SK-N-DZ (cell line): ENCODE measurements around the gene HPN.
"Not testable (repeated sequence)": the region's sequence is repeated elsewhere in the genome, so short reads cannot be mapped to it uniquely, and the experiment has no call there.

Source experiments
- DNase-seq: peaks from one replicate; pipeline ENCODE4 v3.0.0-alpha.2; 2015; ENCODE audit warnings: low spot score

Gene HPN

DNA sequence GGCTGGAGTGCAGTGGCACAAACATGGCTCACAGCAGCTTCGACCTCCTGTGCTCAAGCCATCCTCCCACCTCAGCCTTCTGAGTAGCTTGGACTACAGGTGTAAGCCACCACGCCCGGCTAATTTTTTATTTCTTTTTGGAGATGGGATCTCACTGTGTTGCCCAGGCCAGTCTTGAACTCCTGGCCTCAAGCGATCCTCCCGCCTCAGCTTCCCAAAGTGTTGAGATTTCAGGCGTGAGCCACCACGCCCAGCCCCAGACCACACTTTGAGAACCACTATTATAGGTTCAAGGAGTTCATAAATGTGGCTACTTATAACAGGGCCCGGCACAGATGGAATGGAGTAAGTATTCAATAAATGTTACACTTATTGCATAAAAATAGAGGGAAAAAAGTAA, 14.5 kb upstream of the HPN start:
- no peak for DNase-seq

- no peak for DNase-seq
These were observed 13.5 kb upstream of the HPN start for GRCh38 chr19:35027851-35028599.

- not testable (repeated sequence) for DNase-seq
These were observed 13.0 kb upstream of the HPN start for GRCh38 chr19:35028600-35028885.

DNA sequence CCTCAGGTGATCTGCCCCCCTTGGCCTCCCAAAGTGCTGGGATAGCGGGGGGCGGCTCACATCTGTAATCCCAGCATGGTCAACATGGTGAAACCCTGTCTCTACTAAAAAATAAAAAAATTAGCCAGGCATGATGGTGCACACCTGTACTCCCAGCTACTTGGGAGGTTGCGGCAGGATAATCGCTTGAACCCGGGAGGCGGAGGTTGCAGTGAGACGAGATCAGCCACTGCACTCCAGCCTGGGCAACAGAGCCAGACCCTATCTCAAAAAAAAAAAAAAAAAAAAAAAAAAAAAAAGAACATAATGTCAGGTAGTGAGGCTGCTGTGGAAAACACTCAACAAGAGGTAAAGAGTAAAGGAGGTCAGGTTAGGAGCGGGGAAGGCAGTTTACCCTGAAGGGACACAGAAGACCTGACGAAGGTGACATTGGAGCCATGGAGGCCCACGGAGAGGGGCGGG, 12.2 kb upstream of the HPN start:
- not testable (repeated sequence) for DNase-seq

DNA sequence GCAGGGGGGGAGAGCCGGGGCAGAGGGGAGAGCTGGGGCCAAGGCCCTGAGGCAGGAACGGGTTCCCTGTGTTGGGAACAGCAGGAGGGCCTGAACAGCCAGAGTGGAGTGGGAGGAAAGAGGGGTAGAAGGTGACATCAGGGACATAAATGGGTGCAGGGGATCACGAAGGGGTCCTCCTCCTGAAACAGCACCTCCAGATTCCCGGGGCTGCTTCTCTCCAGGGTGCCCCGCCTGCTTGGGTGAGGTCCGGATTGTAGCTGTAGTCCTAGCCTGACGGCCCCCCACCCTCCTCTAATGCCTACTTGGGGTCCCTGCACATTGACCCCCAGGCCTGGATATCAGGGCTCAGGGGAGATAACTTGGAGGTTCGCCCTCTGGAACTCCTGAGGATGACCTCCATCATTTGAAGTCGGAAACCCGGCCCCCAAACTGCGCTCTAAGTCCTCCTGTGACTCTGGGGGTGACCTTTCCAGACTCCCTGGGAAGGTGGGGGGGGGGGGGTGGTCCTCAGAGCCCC, 11.7 kb upstream of the HPN start:
- DNase-seq = no peak

DNA sequence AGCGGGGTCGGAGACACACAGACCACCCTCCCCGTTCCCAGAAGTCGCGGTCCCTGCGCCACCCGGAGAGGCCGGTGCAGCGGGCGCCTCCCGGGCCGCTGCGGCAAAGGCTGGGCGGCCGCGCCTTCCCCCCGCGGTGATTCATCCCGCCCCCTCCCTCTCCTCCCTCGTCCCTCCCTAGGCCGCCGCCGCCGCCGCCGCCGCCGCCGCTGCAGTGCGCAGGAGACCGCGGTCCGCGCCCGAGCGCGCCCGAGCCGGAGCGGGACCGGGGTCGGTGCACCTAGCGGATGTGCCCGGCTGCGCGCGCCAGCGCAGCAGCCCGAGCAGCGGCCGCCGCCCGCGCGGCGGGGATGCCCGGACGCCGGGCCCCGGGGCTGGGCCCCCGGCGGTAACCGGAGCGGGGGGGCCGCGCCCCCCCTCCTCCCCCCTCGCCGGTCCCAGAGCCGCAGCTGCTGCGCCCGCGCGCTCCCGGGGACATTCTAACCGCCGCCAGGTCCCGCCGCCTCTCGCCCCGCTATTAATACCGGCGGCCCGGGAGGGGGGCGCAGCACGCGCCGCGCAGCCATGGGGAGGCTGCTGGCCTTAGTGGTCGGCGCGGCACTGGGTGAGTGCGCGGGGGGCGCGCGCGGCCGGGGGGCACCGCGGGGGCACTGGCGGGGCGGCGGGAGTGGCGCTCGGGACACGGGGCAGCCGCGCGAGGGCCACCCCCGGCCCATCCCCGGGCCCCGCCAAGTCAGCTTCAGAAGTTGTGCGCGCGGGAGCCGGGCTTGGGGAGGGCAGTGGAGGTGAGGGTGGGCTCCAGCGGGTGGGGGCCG, 11.1 kb upstream of the HPN start, which contains the start of gene SCN1B:
Gene SCN1B, plus strand, starts transcription at position 214 of the 815 bp plus-strand sequence. Its CDS starts 351 bp downstream, at position 565.
- DNase-seq = no peak

DNA sequence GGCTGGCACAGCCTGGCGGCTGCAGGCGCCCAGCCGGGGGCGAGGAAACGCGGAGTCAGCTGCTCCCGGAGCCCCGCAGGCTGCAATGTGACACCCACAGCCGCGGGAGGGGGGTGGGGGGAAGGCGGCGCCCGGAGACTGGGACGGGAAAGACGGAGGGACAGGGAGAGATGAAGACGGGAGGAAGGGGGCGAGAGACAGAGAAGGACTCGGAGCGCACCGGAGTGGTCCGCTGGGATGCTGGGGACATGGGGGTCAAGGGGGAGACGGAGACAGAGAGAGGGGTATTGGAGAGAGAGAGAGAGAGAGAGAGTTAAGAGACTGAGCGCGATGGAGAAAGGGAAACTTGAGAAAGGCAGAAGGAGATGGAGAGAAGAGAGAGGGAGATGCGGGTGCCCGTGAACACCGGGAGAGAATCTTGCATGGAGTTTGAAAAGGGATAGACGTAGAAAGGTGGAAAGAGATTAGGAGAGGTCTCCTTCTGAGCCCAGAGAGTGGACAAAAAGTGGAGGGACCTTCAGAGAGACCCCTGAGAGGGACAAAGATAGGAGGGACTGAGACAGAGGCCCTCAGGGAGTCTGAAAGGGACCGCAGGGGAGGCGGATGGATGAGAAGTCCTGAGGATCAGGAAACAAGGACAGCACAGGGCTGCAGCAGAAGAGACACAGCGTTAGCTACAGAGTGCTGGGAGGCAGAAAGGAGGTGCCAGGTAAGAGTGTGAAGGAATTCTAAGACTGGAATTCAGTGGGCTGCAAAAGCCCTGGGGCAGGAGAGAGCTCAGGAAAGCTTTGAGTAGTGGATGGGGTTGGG, 10.2 kb upstream of the HPN start:
- no peak for DNase-seq

DNA sequence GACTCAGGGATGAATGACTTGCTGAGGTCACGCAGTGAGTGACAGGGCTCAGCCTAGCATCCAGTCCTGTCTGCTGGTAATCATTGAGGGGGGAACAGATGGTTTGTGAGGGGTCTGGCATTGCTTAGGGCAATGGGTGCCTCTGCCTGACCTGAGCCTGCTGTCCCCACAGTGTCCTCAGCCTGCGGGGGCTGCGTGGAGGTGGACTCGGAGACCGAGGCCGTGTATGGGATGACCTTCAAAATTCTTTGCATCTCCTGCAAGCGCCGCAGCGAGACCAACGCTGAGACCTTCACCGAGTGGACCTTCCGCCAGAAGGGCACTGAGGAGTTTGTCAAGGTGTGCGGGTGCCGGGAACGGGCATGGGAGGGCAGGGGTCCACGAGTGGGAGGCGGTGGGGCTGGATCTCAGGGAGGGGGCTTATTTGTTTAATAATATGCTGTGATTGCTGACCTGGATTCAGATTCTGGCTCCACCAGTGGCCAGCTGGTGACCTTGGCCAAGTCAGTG, 9.1 kb upstream of the HPN start:
- no peak for DNase-seq

DNA sequence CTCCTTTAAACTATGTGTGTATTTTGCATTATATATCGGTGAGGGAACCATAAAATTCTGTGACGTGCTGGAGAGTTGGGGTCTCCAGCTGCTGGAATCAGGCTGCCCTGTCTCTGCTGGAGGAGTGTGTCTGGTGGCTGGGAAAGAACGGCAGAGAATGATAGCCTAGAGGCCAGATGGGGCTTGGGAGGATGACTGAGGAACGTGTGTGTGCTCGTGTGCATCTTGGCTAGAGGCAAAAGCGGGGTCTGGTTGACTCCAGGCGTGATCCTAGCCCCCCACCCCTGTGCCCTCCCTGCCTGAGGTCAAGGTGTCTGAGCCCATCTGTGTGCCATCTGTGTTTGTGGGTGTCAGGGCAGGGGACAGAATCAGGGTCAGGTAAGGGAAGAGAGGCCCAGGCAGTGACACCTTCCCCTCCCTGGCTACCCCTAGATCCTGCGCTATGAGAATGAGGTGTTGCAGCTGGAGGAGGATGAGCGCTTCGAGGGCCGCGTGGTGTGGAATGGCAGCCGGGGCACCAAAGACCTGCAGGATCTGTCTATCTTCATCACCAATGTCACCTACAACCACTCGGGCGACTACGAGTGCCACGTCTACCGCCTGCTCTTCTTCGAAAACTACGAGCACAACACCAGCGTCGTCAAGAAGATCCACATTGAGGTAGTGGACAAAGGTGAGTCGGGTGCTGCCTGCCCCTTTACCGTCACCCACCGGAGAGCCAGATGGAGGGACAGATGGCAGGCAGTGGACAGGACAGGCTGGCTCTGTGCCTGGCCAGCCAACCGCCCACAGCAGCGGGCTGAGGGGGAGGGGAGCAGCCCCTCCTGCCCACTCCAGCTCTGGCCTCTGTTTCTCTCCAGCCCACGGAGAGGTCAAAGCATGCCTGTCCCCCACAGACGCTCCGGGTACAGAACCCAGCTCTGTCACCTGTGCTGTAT, 8.2 kb upstream of the HPN start:
- no peak for DNase-seq

DNA sequence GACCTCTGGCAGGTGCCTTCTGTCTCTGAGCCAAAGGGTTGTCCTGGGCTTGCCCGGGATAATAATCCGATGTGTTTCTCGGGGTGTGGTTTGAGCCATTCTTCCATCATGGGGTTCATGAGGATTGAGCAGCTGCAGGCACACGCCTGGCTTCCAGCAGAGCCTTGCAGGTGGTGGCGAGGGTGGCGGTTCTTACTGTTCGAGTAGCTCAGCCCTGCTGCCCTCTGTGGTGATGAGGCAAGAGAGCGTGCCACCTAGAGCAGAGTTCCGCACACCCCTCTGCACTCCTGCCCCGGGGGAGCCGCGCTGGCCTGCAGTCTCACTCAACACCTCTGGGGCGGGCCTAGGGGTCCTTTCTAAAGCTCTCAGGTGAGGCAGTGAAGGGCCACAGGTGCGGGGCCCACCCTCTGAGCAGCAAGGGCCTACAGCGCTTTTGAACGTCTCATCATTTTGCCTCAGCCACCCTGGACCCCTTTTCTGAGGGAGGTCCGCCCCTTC, 7.5 kb upstream of the HPN start:
- DNase-seq = no peak

- no peak for DNase-seq
These were observed 6.7 kb upstream of the HPN start for GRCh38 chr19:35034588-35035382.

DNA sequence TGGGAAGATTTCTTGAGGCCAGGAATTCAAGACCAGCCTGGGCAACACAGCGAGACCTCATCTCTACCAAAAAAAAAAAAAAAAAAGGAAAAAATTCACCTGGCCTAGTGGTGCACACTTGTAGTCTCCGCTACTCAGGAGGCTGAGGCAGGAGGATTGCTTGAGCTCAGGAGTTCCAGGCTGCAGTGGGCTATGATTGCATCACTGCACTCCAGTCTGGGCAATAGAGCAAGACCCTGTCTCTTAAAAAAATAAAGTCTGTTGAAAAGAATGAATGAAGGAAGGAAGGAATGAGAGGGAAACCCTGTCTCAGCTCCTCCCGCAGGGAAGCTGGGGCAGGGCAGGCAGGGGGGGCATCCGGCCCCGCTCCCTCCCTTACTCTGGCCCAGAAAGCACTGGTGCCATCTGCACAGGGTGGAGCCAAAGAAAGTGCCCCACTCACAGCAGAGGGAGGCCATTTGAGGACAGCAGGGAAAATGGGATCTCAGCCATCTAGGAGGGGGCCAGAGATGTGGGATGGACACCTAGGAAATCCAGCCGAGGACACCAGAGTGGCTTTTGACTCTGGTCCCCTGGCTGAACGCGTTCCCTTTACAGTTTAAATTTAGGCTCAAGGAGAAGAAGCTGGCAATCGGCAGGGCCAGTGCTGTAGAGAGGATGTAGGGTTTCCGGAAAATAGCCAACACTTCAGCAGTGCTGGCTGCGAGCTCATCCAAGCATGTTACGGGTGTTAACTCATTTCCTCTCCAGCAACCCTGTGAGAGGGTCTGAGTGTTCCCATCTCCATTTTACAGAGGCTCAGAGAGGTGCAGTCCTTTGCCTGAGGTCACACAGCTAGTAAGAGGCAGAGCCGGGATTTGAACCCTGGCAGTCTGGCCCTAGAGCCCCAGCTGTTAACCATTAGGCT, 3.6 kb upstream of the HPN start:
- DNase-seq = no peak

- peak; percentile 37 for DNase-seq
These were observed 2.7 kb upstream of the HPN start for GRCh38 chr19:35038623-35039512.

GRCh38 chr19:35039881-35040825, 1.4 kb upstream of the HPN start:
- DNase-seq = no peak

- DNase-seq = no peak
These were observed 534 bp upstream of the HPN start for GRCh38 chr19:35040826-35041547.
